Activated CD8-positive, alpha-beta memory T cell treated with anti-CD3 and anti-CD28 coated beads, Interleukin-2, amount 50 U/mL, for 1 hour (primary cell): Measurements from ENCODE around the gene SH3BP2.
"Not testable (repeated sequence)": the region's sequence is repeated elsewhere in the genome, so short reads cannot be mapped to it uniquely, and the experiment has no call there.

Experiments
- DNase-seq: peaks from one replicate; pipeline ENCODE4 v3.0.0-alpha.2; 2020; ENCODE audit errors: extremely low read depth

Gene SH3BP2

DNA sequence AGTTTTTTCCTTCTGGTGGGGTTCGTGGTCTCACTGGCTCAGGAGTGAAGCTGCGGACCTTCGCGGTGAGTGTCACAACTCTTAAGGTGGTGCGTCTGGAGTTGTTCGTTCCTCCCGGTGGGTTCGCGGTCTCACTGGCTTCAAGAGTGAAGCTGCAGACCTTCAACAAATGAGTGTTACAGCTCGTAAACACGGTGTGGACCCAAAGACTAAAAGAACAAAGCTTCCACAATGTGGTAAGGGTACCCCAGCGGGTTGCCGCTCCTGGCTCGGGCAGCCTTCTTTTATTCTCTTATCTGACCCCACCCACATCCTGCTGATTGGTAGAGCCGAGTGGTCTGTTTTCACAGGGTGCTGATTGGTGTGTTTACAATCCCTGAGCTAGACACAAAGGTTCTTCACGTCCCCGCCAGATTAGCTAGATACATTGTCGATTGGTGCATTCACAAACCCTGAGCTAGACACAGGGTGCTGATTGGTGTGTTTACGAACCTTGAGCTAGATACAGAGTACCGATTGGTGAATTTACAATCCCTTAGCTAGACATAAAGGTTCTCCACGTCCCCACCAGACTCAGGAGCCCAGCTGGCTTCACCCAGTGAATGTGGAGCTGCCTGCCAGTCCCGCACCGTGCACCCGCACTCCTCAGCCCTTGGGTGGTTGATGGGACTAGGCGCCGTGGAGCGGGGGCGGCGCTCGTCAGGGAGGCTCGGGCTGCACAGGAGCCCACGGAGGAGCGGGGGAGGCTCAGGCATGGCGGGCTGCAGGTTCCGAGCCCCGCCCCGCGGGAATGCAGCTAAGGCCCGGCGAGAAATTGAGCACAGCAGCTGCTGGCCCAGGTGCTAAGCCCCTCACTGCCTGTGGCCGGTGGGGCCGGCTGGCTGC lies 30.2 kb upstream of the SH3BP2 start:
- DNase-seq: not testable (repeated sequence)

DNA sequence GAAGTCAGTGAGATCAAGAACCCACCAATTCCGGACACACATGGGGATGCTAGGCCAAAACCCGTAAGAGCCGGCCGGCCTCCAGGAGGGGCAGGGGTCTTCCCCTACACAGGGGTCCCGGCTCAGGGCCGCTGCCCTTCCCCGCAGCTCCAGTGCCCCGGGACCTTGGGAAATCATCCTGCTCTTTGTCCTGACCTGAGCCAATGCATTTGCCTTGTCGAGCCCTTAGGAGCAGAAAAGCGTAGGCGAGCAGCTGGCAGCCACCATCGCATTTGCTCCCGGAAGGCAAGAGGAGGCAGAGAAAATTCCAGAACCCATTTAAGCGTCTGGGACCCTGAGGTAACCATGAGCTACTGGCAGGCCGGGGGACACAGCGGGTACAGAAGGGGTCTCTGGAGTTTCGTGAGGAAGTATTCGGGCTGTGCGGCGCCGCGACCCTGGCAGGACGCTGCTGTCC lies 29.3 kb upstream of the SH3BP2 start:
- DNase-seq: no peak

DNA sequence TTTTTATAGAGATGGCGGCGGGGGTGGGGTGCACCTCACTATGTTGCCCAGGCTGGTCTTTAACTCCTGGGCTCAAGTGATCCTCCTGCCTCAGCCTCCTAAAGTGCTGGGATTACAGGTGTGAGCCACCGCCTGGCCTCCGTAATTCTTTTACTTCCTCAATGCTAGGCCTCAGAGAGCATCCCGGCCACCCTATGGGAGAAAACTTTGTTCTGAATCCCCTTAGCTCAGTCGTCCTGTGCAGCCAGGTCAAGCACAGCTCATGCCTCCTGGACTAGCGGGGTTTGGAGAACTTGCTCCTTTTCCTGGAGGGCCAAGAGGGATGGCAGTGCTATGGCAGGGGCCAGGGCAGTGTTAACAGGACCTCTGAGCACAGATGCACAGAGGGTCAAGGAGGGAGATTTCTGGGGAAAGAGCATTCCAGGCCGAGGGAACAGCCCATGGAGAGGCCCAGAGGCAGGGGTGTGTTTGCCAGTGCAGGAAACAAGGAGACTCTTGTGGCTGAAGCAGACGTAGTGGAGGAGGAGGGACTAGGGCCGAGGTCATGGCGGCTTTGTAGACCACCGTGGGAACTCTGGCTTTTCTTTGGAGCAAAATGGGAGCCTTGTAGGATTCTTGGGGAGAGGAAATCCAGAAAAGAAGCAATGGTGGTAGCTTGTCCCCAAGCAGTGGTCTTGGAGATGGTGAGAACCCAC lies 26.9 kb upstream of the SH3BP2 start:
- no peak for DNase-seq

DNA sequence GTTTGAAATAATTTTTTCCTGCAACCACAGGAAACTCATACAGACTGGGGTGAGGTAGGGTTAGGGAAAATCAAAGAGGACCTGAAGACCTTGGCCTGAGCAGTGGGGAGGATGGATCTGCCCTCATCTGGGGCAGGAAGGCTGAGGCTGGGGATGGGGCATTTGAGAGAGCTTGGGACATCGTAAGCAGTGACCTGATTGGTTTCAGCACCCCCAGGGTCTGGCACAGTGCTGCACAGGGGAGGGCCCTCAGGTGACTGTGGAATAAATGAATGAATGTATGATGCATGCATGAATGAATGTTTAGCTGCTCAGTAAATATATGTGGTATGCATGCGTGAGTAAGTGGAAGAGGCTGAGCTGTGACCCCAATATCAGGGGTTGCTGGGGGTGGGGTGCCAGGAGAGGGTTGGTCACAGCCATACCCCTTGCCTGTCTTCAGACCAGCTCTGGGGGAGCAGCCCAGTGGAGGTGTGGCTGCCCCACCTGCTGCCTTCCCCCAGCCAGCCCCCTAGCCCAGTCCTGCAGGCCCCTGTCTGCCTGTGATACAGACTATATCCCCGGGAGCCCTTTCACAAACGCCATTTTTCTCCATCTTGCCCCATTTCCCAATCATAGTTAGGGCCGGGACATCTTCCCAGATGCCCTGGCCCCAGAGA lies 25.7 kb upstream of the SH3BP2 start:
- no peak for DNase-seq

DNA sequence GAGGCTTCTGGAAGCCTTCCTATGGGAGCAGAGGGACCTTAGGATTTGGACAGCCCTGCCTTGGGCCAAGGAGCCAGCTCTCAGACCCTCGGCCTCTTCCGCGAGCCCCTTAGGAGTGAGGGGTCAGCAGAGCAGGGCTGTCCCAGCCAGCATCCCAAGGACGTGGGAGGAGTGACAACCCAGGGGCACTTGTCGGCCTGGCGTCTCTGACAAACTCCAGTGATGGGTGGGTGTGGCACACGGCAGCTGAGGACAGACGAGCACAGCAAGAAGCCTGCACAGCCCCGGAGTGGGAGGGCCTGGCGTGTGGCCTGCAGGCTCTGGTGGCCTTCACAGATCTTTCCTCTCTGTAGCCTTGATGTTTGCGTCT lies 25.2 kb upstream of the SH3BP2 start:
- no peak for DNase-seq

DNA sequence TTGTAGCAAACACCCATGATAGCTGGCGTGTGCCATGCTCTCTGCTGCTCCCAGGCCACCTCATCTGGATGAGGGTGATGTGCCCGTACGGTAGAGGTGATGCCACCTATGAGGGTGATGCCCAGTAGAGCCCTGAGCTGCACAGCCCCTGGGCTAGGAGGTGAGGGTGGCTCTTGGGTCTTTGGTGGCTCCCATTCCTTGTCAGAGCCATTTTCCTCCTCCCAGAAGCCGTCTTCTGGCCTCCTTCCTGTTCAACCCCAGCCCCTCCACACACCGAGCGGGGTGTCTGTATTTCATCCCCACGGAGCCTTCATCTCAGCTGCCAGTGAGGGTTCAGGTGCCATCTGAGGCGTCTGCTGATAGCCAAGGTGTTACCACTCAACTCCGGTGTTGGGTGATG lies 24.8 kb upstream of the SH3BP2 start:
- no peak for DNase-seq

DNA sequence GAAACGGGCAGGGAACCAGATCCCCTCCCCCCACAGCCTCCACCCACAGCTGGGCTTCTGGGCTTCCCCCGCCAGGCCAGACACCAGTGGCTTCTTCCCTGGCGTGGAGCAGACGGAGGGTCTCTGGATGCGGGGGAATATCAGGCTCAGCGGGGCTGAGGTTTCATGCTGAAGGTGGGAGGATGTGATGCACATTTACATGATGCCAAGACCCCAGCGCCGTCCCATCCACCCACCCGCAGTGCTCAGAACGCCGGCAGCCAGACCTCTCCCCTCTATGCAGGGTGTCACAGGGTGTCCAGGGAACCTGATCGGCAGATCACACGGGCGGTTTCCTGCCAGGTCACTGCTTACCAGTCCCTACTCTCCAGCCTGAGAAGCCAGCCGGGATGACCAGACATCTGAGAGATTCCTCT lies 24.0 kb upstream of the SH3BP2 start:
- no peak for DNase-seq

DNA sequence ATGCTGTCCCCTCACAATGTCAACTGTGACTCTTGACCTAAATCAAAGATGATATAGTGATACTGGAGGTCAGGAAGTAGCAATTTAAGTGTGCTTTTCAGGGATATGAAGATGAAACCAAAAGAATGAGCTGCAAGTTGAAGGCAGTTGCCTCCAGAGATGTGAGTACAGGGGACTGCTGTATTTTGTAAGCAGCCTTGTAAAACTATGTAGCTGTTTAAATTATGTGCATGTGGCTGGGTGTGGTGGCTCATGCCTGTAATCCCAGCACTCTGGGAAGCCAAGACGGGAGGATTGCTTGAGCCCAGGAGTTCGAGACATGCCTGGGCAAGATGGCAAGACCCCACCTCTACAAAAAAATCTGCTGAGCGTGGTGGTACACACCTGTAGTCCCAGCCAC lies 21.6 kb upstream of the SH3BP2 start:
- no peak for DNase-seq

DNA sequence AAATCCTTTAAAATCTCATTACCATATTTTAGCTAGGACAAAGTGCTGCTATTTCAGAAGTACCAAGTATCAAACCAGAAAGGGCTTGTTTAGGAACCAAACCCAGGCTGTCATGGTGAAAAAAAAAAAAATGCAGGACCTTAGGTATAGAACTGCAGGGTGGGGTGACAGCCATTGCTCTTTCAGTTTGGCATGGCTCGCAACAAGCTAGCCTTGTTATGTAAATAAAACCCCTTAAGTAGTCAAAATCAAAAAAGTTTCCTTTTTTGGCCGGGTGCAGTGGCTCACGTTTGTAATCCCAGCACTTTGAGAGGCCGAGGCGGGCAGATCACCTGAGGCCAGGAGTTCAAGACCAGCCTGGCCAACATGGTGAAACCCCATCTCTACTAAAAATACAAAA lies 12.2 kb upstream of the SH3BP2 start:
- DNase-seq: not testable (repeated sequence)

DNA sequence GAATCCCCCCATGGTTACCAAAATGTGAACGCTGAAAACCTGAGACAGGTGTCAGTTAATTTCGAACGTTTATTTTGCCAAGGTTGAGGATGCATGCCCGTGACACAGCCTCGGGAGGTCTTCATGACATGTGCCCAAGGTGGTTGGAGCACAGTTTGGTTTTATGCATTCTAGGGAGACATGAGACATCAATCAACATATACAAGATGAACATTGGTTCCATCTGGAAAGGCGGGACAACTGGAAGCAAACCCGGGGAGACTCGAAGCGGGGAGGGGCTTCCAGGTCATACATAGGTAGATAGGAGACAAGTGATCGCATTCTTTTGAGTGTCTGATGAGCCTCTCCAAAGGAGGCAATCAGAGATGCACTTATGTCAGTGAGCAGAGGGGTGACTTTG lies 11.0 kb upstream of the SH3BP2 start:
- DNase-seq: no peak

DNA sequence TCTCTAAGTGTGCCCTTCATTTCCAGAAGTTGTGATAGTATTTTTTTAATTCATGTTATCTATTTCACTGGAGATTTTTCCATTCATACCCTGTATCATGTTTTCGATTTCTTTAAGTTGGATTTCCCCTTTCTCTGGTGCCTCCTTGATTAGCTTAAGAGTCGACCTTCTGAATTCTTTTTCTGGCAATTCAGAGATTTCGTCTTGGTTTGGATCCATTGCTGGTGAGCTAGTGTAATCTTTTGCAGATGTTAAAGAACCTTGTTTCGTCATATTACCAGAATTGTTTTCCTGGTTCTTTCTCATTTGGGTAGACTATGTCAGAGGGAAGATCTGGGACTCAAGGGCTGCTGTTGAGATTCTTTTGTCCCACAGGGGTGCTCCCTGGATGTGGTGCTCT lies 9.1 kb upstream of the SH3BP2 start:
- no peak for DNase-seq

DNA sequence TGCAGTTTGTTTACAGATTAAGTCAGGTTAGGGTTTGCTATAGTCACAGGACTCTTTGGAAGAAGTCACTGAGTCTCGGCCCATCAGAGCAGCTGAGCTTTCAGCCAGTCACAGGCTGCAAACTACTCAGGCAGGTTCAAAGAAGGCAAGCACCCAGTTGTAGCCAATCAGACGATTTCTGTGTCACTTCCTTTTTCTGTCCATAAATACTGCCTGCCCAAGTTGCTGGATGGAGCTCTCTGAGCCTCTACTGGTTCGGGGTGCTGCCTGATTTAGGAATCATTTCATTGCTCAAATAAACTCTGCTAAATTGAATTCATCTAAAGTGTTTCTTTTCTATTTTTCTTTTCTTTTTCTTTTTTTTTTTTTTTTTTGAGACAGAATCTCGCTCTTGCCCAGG lies 7.3 kb upstream of the SH3BP2 start:
- DNase-seq: no peak

DNA sequence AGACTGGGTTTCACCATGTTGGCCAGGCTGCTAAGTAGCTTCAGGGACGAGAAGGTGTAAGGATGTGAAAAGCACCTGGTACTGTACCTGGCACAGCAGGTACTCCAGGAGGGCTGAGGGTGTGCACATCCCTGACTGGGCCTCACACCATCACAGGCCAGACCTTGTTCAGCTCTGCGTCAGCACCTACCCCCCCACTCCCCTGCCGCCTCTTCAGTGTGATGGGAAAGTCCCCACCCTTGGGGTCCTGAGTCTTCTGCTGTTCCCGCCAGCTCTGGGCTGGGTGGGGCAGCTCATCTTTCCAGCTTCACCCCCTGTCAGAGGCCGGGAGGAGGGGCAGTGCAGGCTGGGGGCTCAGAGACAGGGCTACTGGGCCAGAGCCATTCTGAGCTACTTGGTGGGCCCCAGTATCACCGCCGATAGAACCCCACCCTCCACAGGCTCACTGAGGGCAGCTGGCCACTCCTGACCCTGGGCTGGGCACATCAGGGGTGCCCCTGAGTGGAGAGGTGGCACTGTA lies 6.7 kb upstream of the SH3BP2 start:
- DNase-seq: peak; percentile 58

DNA sequence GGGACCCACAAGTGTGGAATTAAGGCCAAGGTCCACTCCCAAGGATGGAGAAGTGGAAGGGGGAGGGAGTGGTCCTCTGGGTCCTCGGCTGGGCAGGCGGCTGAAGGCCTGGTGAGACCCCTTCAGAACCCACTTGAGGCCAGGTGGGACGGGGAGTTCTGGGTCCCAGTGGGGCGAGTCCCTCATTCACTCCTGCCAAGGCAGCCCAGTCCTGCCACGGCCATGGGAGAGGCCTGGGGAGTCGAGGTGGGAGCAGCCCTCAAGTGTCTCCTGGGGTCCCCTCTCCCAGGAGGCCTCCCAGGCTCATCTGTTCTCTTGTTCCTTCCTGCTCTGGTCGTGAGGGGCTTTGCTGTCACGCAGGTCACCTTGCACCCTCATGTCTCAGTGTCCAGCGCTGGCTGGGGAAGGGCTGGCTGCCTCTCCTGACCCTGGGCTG lies 6.1 kb upstream of the SH3BP2 start:
- DNase-seq: no peak

DNA sequence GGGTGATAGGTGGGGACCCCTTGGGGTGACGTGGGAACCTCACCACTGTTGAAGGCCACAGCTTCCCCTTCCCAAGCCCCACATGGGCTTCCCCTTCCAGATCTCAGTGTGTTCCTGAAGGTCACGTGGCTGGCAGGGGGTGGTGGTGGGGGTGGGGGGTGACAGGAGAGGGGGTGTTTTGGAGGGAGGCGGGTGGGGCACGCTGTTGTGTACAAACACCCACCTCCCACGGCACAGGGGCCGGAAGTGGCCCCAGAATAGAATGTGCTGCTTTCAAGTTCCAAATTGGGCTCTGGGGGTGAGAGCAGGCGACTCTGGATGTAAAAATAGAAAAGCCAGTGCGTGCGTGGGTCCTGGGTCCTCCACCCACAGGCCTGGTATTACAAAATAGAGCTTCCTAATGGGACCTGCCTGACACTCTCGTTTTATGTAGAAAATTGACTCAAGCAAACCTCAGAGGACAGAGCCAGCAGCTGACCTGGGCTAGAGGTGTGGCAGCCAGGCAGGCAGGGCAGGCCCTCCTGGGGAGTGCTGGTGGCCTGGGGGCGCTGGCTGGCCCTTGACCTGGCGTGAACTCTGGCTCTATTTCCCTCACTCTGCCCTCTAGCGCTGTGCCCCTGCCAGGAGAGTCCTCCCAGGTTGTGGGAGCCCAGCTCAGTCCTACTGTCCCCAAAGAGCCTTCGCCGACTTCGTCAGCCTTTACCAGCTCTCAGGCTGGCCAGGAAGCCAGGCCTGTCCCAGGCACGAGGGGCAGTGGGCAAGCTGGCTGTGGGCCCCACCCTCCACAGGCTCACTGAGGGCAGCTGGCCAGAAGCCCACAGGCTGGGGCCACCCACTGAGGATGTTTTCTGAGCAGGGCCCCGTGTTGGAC lies 5.4 kb upstream of the SH3BP2 start:
- no peak for DNase-seq

DNA sequence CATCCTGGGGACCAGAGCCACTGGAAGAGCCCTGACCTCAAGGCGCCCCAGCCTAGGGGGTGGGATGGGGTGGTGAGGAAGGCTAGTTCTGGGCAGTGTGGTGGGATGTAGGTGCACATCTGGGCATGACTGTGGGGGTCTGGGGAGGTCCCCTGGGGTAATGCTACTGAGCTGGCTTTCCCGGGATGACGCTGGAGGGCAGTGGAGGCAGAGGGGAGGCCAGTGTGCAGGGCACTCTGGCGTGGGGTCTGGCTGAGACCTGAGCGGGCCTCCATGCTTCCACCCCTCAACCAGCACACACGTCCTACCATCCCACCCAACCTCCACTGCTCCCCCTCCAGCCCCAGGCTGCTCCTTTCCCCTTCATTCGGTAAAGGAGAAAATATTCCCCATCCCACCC lies 4.8 kb upstream of the SH3BP2 start:
- DNase-seq: no peak

DNA sequence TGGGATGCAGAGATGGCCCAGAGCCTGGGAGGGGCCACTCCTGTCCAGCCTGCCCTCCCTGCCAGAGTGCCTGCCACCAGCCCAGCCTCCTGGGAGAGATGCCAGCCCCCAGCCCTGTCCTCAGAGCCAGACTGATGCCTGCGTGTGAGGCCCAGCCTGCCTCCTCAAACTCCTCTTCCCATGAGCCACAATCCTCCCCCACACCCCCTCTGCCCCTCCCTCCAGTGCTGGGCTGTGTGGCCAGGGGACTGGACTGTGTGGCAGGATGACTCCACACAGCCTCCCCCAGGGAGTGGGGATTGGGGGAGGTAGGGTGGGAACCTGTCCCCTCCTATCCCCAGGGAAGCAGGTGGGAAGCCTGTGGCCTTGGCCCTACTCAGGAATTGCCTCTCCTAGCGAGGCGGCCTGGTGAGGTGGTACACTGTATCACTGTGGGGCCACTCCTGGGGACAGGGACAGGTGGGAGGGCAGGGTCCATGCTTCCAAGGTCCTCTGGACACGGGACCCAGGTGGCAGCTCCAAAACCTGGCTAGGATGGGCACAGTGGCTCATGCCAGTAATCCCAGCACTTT lies 4.3 kb upstream of the SH3BP2 start:
- no peak for DNase-seq

DNA sequence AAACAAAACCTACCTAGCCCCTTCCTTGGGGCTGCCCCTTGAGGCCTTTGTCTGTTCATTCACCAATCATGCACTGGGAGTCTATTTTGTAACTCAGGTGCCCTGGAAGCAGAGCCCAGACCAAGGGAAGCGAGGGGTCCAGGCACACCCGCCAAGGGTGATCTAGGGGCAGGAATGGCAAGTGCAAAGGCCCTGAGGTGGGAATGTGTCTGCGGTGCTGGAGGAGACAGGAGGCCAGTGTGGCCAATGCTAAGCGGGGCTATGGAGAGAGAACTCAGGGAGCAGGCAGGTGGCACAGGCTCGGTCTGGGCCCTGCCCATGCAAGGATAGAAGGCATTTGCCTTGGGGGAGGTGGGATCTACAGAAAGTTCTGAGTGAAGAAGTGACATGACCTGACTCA lies 3.5 kb upstream of the SH3BP2 start:
- DNase-seq: no peak

DNA sequence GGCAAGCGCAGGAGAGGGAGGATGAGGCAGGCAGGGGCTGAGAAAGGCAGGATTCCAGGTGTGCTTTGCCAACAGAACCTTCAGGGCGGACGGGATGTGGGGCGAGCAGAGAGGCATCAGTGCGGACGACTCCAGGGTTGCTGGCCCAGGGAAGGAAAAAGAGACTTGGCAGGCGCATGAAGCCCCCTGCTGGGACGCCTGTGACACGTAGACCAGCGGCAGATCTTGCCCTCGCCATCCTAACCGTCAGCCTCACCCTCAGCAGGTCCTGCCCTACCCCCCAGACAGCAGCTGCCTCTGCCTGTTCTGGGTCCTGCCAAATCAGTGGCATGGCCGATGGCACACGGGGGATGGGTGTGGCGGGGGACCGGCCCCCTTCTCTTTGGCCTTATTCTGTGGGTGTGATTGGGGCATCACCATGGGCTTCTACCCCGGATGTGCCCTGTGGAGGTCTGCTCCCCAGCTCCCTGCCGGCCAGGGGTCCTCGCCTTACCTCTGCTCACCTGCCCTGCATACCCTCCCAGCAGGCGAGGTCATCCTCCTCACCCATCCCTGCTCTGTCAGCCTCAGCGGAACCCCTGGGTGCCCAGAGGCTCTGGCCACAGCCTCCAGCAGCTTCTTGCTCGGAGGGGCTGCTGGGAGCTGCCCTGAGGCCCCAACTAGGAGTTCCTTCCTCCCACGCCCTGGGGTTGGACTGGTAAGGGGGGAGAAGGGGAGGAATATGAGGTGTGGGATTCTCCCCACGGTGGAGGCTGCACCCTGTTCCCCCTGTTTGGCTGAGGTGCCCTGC lies 2.9 kb upstream of the SH3BP2 start:
- DNase-seq: no peak
